ENCODE data around the gene TNNT3. TPM values are rescaled to one million over a fixed set of nuclear protein-coding genes. Genes with fewer than 3 reads are reported as not detected.
A peak's percentile ranks its signal among the peaks of the same experiment; 100 is the strongest.

TNNT3 gene
- total and polyA plus RNA-seq, 7 experiments from 2014 or later = 0.31 to 37.1 (median 18.7) TPM; not detected in 1

DNA sequence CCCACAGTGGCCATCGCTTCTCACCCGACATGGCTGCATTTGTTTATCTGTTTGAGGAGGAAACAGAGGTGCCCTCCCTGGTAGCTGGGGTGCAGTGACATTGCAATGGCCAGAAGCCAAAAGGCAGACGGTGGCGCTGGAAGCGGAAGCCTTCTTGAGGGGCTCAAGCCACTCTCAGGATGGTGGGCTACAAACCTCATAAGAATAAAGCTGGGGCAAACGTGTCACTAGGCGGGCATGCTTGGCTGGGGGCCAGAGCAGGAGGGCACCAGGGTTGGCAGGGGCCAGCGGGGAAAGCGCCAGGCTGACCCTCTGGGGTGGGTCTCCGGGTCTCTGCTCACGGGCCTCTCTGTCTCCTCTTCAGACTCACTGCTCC lies 12.6 kb downstream of the TNNT3 start:
- Mint-ChIP-seq H3K36me3 (peaks cover 0 to 6% (median 0%) of the 10 kb centered on the region in 5 donors), H3K27me3 (peaks cover 0 to 9% (median 0%) of the 10 kb centered on the region in 5 donors), H3K9me3 (peaks cover 0 to 2% (median 0%) of the 10 kb centered on the region in 11 donors), H3K4me3 (no peak overlapping the region), H3K4me1 (peaks cover 0 to 10% (median 5%) of the 10 kb centered on the region in 7 donors), H3K27ac (peak overlapping the region in 2 of 9 donors; percentile 20 to 28)
- no peaks in the 10 kb centered on the region for H3K27me3 ChIP-seq (ENCODE audit: control insufficient read depth in 2 of 2, insufficient read depth in 2 of 2, low read length in 2 of 2)
- H3K4me1 ChIP-seq (ENCODE audit: control insufficient read depth in 2 of 2, insufficient read depth in 2 of 2, low read length in 2 of 2) = no peaks in the 10 kb centered on the region
- no peaks in the 10 kb centered on the region for H3K36me3 ChIP-seq (ENCODE audit: control insufficient read depth in 2 of 3, insufficient read depth in 3 of 3, low read length in 3 of 3)
- H3K9me3 ChIP-seq (ENCODE audit: control insufficient read depth in 2 of 3, low read length in 3 of 3) = no peaks in the 10 kb centered on the region
- DNase-seq = no peak
- POLR2A ChIA-PET = no interaction called here
- CTCF ChIA-PET = no interaction called here
- H3K4me3 ChIP-seq (ENCODE audit: low read length) = no peak overlapping the region
- intact Hi-C loops (cut with micrococcal nuclease) = no loop called here
- no peak for ATAC-seq
- no peak overlapping the region for H3K27ac ChIP-seq (ENCODE audit: low read depth, low read length)

- Histone ChIP-seq H3K4me1 (ENCODE audit: control insufficient read depth in 2 of 2, insufficient read depth in 2 of 2, low read length in 2 of 2) (no peaks in the 10 kb centered on the region), H3K4me3 (ENCODE audit: low read length) (no peak overlapping the region), H3K27ac (ENCODE audit: low read depth, low read length) (no peak overlapping the region), H3K27me3 (ENCODE audit: control insufficient read depth in 2 of 2, insufficient read depth in 2 of 2, low read length in 2 of 2) (no peaks in the 10 kb centered on the region), H3K9me3 (ENCODE audit: control insufficient read depth in 2 of 3, low read length in 3 of 3) (no peaks in the 10 kb centered on the region), H3K36me3 (ENCODE audit: control insufficient read depth in 2 of 3, insufficient read depth in 3 of 3, low read length in 3 of 3) (no peaks in the 10 kb centered on the region)
- DNase-seq = no peak
- Mint-ChIP-seq H3K27me3 (peaks cover 0 to 9% (median 0%) of the 10 kb centered on the region in 5 donors), H3K27ac (no peak overlapping the region), H3K4me3 (peak overlapping the region in 1 of 10 donors; percentile 4), H3K4me1 (peaks cover 0 to 10% (median 5%) of the 10 kb centered on the region in 7 donors), H3K36me3 (peaks cover 0 to 6% (median 0%) of the 10 kb centered on the region in 5 donors), H3K9me3 (peaks cover 0 to 2% (median 0%) of the 10 kb centered on the region in 11 donors)
- no peak for ATAC-seq
- ChIA-PET CTCF (no interaction called here), POLR2A (no interaction called here)
- intact Hi-C loops (cut with micrococcal nuclease) = no loop called here
Observed at GRCh38 chr11:1932681-1933080, 13.2 kb downstream of the TNNT3 start.

DNA sequence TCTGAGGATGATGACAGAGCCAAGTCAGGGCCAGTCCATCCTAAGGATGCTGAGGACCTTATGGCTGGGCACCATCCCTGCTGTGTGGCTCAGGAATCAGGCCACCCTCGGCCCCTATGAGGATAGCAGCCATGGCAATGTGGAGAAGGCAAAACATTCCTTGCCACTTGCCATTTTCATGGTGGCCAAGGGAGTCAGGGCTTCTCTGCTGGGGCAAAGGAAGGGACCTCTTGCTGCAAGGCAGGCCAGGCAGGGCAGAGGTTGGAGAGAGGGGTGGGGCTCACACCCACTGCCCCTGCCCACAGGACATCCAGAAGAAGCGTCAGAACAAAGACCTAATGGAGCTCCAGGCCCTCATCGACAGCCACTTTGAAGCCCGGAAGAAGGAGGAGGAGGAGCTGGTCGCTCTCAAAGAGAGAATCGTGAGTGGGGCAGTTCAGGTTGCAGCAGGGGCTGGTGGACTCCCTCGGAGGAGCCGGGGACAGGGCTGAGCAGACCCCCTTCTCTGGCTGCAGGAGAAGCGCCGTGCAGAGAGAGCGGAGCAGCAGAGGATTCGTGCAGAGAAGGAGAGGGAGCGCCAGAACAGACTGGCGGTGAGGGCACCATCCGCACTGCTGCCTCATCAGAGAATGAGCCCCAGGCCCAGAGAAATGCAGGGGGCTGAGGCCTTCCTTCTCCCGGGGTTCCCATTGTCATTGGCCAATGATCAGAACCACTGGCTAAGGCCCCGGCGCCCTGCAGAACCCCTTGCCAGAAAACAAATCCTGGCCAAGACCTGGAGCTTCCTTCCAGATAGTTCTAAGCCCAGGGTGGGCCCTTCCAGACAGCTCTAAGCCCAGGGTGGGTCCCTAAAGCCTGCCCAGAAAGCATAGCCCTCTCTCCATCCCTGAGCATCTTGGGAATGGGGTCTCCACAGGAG lies 14.2 kb downstream of the TNNT3 start:
- H3K4me3 ChIP-seq (ENCODE audit: low read length) = no peak overlapping the region
- H3K36me3 Mint-ChIP-seq = peaks cover 0 to 6% (median 0%) of the 10 kb centered on the region in 5 donors
- peaks cover 0 to 10% (median 5%) of the 10 kb centered on the region in 7 donors for H3K4me1 Mint-ChIP-seq
- peaks cover 0 to 2% (median 0%) of the 10 kb centered on the region in 11 donors for H3K9me3 Mint-ChIP-seq
- DNase-seq (no peak), ATAC-seq (no peak)
- H3K27ac ChIP-seq (ENCODE audit: low read depth, low read length) = no peak overlapping the region
- intact Hi-C loops (cut with micrococcal nuclease) = no loop called here
- H3K9me3 ChIP-seq (ENCODE audit: control insufficient read depth in 2 of 3, low read length in 3 of 3) = no peaks in the 10 kb centered on the region
- H3K27me3 Mint-ChIP-seq = peaks cover 0 to 9% (median 0%) of the 10 kb centered on the region in 5 donors
- H3K27me3 ChIP-seq (ENCODE audit: control insufficient read depth in 2 of 2, insufficient read depth in 2 of 2, low read length in 2 of 2) = no peaks in the 10 kb centered on the region
- POLR2A ChIA-PET = no interaction called here
- no peaks in the 10 kb centered on the region for H3K36me3 ChIP-seq (ENCODE audit: control insufficient read depth in 2 of 3, insufficient read depth in 3 of 3, low read length in 3 of 3)
- CTCF ChIA-PET = interaction anchor here (0.6 kb wide), 2 partner anchors 51 to 102 kb away, joined by 3 read pairs; no protein-coding TSS in a partner anchor
- no peak overlapping the region for H3K4me3 Mint-ChIP-seq
- H3K4me1 ChIP-seq (ENCODE audit: control insufficient read depth in 2 of 2, insufficient read depth in 2 of 2, low read length in 2 of 2) = no peaks in the 10 kb centered on the region
- H3K27ac Mint-ChIP-seq = peak overlapping the region in 1 of 9 donors; percentile 83

DNA sequence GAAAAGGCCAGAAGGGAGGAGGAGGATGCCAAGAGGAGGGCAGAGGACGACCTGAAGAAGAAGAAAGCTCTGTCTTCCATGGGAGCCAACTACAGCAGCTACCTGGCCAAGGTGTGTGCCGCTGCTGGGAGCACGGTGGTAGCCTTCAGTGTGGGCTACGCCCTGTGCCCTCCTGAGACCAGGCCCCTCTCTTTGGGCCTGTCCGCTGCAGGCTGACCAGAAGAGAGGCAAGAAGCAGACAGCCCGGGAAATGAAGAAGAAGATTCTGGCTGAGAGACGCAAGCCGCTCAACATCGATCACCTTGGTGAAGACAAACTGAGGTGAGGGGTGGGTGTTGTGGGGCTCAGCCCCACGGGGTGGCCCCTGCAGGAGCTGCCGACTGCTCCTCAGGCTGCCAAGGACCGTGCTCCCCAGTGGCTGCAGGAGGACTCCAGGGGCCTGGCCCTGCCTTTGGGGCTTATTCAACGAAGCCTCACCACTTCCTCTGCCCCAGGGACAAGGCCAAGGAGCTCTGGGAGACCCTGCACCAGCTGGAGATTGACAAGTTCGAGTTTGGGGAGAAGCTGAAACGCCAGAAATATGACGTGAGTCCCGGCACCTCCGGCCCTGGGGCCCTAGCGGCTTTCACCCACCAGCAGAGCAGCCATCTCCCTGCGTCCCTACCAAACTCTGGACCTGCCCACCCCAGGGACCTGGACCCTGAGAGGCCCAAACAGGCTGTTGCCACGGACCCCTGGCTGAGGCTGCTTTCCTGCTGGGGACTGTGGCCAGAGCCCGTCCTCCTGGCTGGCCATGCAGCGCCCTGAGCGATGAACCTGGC lies 15.0 kb downstream of the TNNT3 start:
- H3K27me3 ChIP-seq (ENCODE audit: control insufficient read depth in 2 of 2, insufficient read depth in 2 of 2, low read length in 2 of 2) = no peaks in the 10 kb centered on the region
- peaks cover 0 to 15% (median 11%) of the 10 kb centered on the region in 7 donors for H3K4me1 Mint-ChIP-seq
- H3K4me3 Mint-ChIP-seq = no peak overlapping the region
- ChIA-PET POLR2A (no interaction called here), CTCF (interaction anchor here (1.0 kb wide), 1 partner anchor 101 kb away, joined by 3 read pairs; no protein-coding TSS in a partner anchor)
- ATAC-seq = no peak
- no peaks in the 10 kb centered on the region for H3K36me3 ChIP-seq (ENCODE audit: control insufficient read depth in 2 of 3, insufficient read depth in 3 of 3, low read length in 3 of 3)
- H3K27ac Mint-ChIP-seq = no peak overlapping the region
- H3K9me3 Mint-ChIP-seq = peaks cover 0 to 4% (median 0%) of the 10 kb centered on the region in 11 donors
- H3K27ac ChIP-seq (ENCODE audit: low read depth, low read length) = no peak overlapping the region
- intact Hi-C loops (cut with micrococcal nuclease) = loop anchor here in 1 of 2 donors (1.0 kb wide), 1 partner anchor 24 kb away; no protein-coding TSS in a partner anchor
- no peaks in the 10 kb centered on the region for H3K4me1 ChIP-seq (ENCODE audit: control insufficient read depth in 2 of 2, insufficient read depth in 2 of 2, low read length in 2 of 2)
- peak in 1 of 9 donors; percentile 18 for DNase-seq
- no peak overlapping the region for H3K4me3 ChIP-seq (ENCODE audit: low read length)
- H3K36me3 Mint-ChIP-seq = peaks cover 0 to 6% (median 0%) of the 10 kb centered on the region in 5 donors
- H3K27me3 Mint-ChIP-seq = peaks cover 0 to 9% (median 0%) of the 10 kb centered on the region in 5 donors
- H3K9me3 ChIP-seq (ENCODE audit: control insufficient read depth in 2 of 3, low read length in 3 of 3) = no peaks in the 10 kb centered on the region

GRCh38 chr11:1935156-1936071 lies 15.9 kb downstream of the TNNT3 start:
- Histone ChIP-seq H3K27me3 (ENCODE audit: control insufficient read depth in 2 of 2, insufficient read depth in 2 of 2, low read length in 2 of 2) (no peaks in the 10 kb centered on the region), H3K4me1 (ENCODE audit: control insufficient read depth in 2 of 2, insufficient read depth in 2 of 2, low read length in 2 of 2) (no peaks in the 10 kb centered on the region), H3K27ac (ENCODE audit: low read depth, low read length) (no peak overlapping the region), H3K36me3 (ENCODE audit: control insufficient read depth in 2 of 3, insufficient read depth in 3 of 3, low read length in 3 of 3) (no peaks in the 10 kb centered on the region), H3K9me3 (ENCODE audit: control insufficient read depth in 2 of 3, low read length in 3 of 3) (no peaks in the 10 kb centered on the region), H3K4me3 (ENCODE audit: low read length) (no peak overlapping the region)
- peaks cover 0 to 8% (median 3%) of the 10 kb centered on the region in 5 donors for H3K27me3 Mint-ChIP-seq
- no peak for ATAC-seq
- H3K9me3 Mint-ChIP-seq = peaks cover 0 to 4% (median 0%) of the 10 kb centered on the region in 11 donors
- POLR2A ChIA-PET = no interaction called here
- H3K36me3 Mint-ChIP-seq = peaks cover 0 to 6% (median 0%) of the 10 kb centered on the region in 5 donors
- intact Hi-C loops (cut with micrococcal nuclease) = loop anchor here in 1 of 2 donors (1.0 kb wide), 1 partner anchor 25 kb away; no protein-coding TSS in a partner anchor
- no peak overlapping the region for H3K27ac Mint-ChIP-seq
- no peak overlapping the region for H3K4me3 Mint-ChIP-seq
- CTCF ChIA-PET = interaction anchor here (1.0 kb wide), 1 partner anchor 102 kb away, joined by 3 read pairs; no protein-coding TSS in a partner anchor
- H3K4me1 Mint-ChIP-seq = peaks cover 0 to 21% (median 11%) of the 10 kb centered on the region in 7 donors
- DNase-seq = peak in 1 of 9 donors; percentile 16
